Stimulated activated CD8-positive, alpha-beta memory T cell treated with anti-CD3 and anti-CD28 coated beads, Interleukin-4, amount 100 ng/mL, for 4 hours (primary cell): ENCODE data around the gene MECP2.
"Not testable (repeated sequence)": the region's sequence is repeated elsewhere in the genome, so short reads cannot be mapped to it uniquely, and the experiment has no call there.

Experiments
- DNase-seq, 2 donors: peaks; one replicate each; pipeline ENCODE4 v3.0.0-alpha.2; 2020; ENCODE audit warnings: low read depth in 2 of 2, low spot score in 1 of 2

The MECP2 gene

GRCh38 chrX:153999359-154000037 is 98.0 kb downstream of the MECP2 start:
- no peak for DNase-seq

- no peak for DNase-seq
Measured at GRCh38 chrX:153995504-153995903, 102.0 kb downstream of the MECP2 start.

- DNase-seq, result not testable (repeated sequence)
Measured at GRCh38 chrX:153994398-153994797, 103.1 kb downstream of the MECP2 start.

- no peak for DNase-seq
Measured at GRCh38 chrX:153993978-153994377, 103.5 kb downstream of the MECP2 start.

- no peak for DNase-seq
Measured at GRCh38 chrX:153993079-153993478, 104.4 kb downstream of the MECP2 start.

- no peak for DNase-seq
Measured at GRCh38 chrX:153992180-153992579, 105.3 kb downstream of the MECP2 start.

GRCh38 chrX:153991013-153991580 is 106.4 kb downstream of the MECP2 start:
- DNase-seq, result no peak

GRCh38 chrX:153989973-153990655 is 107.4 kb downstream of the MECP2 start:
- DNase-seq, result no peak

- no peak for DNase-seq
Measured at GRCh38 chrX:153988493-153988892, 109.0 kb downstream of the MECP2 start.

- DNase-seq, result no peak
Measured at GRCh38 chrX:153984351-153985178, 113.0 kb downstream of the MECP2 start.

GRCh38 chrX:153983321-153983801 is 114.2 kb downstream of the MECP2 start:
- DNase-seq, result no peak

GRCh38 chrX:153981771-153982533 is 115.6 kb downstream of the MECP2 start:
- no peak for DNase-seq

GRCh38 chrX:153981231-153981630 is 116.3 kb downstream of the MECP2 start:
- DNase-seq, result no peak

- DNase-seq, result not testable (repeated sequence)
Measured at GRCh38 chrX:153980394-153980793, 117.1 kb downstream of the MECP2 start.

- no peak for DNase-seq
Measured at GRCh38 chrX:153974726-153975286, 122.7 kb downstream of the MECP2 start.

GRCh38 chrX:153974003-153974725 is 123.4 kb downstream of the MECP2 start:
- no peak for DNase-seq

GRCh38 chrX:153973127-153974002 is 124.2 kb downstream of the MECP2 start:
- no peak for DNase-seq

- peak; percentile 62 to 81 for DNase-seq
Measured at GRCh38 chrX:153972368-153973126, 125.0 kb downstream of the MECP2 start, which contains the start of gene TMEM187. Gene TMEM187 (plus strand): TSS chrX:153972754. CDS start chrX:153982063, 9,309 bp downstream.
